HG03575 (cell line): ENCODE measurements around the gene EXOSC10.
"Not testable (repeated sequence)": the region's sequence is repeated elsewhere in the genome, so short reads cannot be mapped to it uniquely, and the experiment has no call there.

Experiments used
- ATAC-seq: cut with Tn5 transposase; IDR thresholded peaks from one replicate; pipeline ENCODE4 v1.9.1; 2021; ENCODE audit not compliant: unreplicated experiment, insufficient number of reproducible peaks, low FRiP score; ENCODE audit errors: extremely low read depth

Gene EXOSC10

DNA sequence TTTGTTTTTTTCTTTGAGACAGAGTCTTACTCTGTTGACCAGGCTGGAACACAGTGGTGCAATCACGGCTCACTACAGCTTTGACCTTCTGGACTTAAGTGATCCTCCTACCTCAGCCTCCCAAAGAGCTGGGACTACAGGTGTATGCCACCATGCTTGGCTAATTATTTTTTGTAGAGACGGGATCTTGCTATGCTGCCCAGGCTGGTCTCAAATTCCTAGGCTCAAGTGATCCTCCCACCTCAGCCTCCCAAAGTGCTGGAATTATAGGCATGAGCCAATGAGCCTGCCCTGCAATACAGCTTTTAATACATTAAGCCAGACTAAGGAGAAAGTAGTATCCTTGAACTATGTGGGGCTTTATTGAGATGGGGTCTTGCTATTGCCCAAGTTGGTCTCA lies 16.6 kb upstream of the EXOSC10 start:
- ATAC-seq = no peak

DNA sequence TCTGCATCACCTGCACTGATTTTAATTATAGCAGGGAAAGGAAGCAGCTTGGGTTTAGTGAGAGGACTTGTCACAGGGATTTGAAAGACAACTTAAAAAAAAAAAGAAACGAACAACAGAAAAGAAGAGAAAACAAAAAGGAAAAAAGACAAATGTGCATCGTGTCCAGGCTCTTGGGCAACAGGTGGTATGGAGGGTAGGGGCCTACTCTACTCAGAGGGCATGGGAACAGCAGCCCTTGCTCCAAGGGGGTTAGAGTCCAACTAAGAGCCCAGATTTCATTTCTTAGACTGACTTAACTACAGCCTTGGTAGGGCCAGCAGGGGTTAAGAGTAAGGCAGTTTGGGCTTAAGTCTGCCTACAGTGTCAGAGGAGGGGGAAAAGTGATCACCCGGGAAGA lies 15.3 kb upstream of the EXOSC10 start:
- no peak for ATAC-seq

- ATAC-seq = no peak
Measured at GRCh38 chr1:11109047-11109760, 9.5 kb upstream of the EXOSC10 start.

GRCh38 chr1:11107599-11107998 lies 7.9 kb upstream of the EXOSC10 start:
- ATAC-seq = no peak

DNA sequence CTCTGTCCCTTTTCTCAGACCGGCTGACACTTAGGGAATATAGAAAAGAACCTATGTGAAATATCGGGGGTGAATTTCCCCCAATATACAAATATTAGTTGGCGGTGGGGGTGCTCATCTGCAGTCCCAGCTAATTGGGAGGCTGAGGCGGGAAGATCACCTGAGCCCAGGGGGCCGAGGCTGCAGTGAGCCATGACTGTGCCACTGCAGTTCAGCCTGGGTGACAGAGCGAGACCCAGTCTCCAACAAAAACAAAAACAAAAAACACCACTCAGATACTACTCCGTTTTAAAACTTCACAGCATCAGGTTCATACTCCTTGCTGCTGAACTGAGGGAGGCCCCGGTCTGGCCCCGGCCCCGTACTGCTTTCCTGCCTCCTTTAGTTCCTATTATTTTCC lies 5.9 kb upstream of the EXOSC10 start:
- ATAC-seq = no peak

DNA sequence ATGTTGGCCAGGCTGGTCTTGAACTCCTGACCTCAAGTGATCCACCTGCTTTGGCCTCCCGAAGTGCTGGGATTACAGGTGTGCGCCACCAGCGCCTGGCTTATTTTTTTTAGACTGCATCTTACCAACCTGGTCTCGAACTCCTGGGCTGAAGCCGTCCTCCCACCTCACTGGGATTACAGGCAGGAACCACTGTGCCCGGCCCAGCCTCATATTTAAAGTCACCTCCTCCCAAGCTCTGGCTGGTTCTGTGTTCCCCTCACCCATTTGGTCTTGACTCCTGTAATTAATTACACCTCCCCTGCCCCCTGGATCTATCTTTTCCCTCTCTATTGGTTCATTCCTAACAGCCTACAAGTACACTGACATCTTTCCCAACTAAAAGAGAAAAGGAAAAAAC lies 1.7 kb upstream of the EXOSC10 start:
- no peak for ATAC-seq

- not testable (repeated sequence) for ATAC-seq
Measured at GRCh38 chr1:11100806-11101205, 1.1 kb upstream of the EXOSC10 start.

- no peak for ATAC-seq
Measured at GRCh38 chr1:11100149-11100493, 452 bp upstream of the EXOSC10 start.

- ATAC-seq = peak; percentile 13
Measured at GRCh38 chr1:11098931-11099309, 749 bp downstream of the EXOSC10 start.

- ATAC-seq = not testable (repeated sequence)
Measured at GRCh38 chr1:11083784-11084183, 15.9 kb downstream of the EXOSC10 start.

GRCh38 chr1:11080931-11081330 lies 18.7 kb downstream of the EXOSC10 start:
- no peak for ATAC-seq

GRCh38 chr1:11078631-11079030 lies 21.0 kb downstream of the EXOSC10 start:
- no peak for ATAC-seq

DNA sequence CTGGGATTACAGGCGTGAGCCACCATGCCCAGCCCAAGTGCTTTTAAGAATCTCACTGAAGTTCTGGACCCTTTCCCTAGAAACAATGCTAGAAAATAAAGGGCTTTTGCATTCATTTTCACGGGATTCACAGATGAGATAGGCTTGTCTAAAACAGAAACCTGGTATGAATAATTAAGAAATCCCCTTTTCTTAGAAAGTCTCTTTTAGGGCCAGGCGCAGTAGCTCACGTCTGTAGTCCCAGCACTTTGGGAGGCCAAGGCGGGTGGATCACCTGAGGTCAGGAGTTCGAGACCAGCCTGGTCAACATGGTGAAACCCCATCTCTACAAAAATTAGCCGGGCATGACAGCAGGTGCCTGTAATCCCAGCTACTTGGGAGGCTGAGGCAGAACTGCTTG lies 26.3 kb downstream of the EXOSC10 start:
- ATAC-seq = not testable (repeated sequence)

GRCh38 chr1:11072216-11072917 lies 27.3 kb downstream of the EXOSC10 start:
- no peak for ATAC-seq

DNA sequence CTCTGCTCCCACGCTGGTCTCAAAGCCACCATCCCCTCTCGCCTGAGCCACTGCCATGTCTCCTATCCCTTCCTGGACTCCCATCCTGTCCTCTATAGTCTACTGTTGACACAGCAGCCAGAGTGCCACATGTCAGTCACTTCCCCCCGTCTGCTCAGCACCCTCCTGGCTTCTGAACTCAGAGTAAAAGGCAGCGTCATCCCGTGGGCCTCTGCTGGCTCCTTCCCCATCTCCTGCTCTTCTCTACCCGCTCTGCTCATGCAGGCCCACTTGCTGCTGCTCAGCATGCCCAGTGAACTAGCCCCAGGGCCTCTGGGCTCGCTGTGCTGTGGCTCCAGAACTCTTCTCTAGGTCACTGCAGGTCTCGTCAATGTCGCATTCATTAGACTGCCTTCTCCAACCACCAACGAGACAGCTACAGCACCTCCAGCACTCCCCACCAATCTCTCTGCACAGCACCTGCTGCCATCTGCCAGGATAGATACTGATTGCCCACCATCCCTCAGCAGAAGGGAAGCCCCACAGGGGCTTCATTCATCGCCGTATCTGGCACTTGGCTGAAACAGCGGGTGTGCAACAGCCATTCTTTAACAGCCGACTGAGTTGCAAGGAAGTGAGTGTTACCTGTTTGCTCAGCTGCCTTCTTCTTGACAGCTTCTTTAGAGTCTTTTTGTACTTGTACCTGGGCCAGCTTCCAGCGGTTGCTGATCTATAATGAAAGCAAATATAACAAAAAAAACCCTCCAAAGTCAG lies 28.0 kb downstream of the EXOSC10 start:
- no peak for ATAC-seq

GRCh38 chr1:11070876-11071275 lies 28.8 kb downstream of the EXOSC10 start:
- no peak for ATAC-seq

- ATAC-seq = no peak
Measured at GRCh38 chr1:11068600-11069473, 30.8 kb downstream of the EXOSC10 start.

DNA sequence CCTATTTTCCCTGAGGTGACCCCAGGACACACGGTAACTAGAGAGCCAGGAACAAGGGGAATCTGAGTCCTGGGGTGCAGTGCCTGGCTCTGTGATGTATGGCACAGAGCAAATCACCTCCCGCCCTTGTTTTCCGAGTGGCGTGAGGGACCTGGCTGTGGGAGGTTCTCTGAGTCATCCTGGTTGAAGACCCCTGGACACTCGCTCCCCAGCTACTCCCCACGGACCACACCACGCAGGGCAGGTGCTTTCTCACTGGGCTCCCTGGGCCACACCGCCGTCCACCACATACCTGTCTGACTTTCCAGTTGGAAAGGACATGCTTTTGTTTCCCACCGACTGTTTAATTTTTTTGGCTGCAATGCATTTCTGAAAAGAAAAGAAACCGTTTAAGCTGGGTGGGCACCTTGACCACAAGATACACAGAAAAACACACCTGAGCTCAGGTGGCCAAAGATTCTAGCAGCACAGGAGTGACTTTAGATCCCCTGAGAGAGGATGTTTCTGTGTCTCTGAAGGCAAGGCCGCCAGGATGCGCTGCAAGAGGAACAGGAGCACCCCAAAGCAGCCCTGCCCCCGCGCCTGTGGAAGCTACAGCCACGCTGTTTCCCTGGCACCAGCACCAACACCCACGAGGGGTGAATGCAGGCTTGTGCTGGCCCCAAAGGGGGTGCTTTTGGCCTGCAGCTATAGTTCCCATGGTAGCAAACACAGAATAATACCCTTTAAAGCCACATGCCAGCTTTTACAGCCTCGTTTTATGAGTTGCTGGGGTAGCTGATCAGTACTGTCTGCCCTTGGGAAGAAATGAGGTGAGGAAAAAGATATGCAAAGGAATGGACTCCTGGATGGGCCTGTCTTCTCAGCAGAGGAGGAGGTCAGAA lies 31.7 kb downstream of the EXOSC10 start:
- ATAC-seq = no peak
